HG03520 (cell line): Measurements from ENCODE around the gene PLD1.

Experiments
- ATAC-seq: cut with Tn5 transposase; IDR thresholded peaks from one replicate; pipeline ENCODE4 v1.9.1; 2021; ENCODE audit warnings: mild to moderate bottlenecking, moderate library complexity; ENCODE audit not compliant: unreplicated experiment

PLD1 gene

GRCh38 chr3:171797265-171797679 is 13.0 kb downstream of the PLD1 start:
- ATAC-seq: no peak

DNA sequence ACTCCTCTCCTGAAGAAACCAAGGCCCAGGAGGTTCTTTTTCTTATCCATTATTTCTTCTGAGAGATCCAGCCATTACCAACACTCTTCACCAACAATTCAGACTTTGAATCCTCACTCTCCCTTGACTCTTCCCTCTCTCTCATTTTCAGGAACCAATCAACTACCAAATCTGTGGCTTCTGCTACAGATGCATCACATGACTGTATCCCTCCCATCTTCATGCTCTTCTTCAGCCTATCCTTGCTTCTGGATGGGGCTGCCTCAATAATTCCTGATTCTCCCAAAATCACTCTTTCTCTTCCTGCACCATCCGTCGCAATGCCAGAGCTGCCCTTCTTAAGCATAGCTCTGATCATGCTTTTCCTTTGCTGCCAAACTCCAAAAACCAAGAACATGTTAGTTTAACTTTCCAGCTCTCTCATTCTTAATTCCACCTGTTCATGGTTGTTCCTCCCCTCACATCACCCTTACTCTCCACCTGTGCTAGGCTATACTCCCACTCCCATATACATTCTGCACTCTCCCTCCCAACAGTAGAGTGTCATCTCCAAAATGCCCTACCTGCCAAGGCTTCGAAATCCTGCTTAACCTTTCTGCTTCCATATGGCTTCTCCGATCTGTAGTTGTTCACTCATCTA is 13.5 kb downstream of the PLD1 start:
- ATAC-seq: no peak

DNA sequence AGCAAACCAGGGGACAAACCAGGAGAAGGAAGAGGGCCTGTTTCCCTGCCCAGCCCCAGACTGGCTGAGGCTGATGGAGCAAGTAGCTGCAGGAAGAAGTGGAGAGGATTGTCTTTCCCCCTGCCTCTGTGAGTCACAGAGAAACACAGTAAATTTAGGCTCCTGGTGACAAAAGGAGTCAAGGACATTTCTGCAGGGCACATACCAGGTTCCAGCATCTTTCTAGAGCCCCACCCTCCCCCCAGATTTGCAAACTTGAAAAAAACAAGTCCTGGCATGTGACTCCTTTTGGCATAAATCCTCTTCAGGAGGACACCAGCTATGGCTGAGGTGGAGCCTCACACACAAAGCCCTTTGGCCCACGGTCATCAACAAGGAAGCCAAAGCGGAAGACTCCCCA is 17.8 kb downstream of the PLD1 start:
- ATAC-seq: no peak

DNA sequence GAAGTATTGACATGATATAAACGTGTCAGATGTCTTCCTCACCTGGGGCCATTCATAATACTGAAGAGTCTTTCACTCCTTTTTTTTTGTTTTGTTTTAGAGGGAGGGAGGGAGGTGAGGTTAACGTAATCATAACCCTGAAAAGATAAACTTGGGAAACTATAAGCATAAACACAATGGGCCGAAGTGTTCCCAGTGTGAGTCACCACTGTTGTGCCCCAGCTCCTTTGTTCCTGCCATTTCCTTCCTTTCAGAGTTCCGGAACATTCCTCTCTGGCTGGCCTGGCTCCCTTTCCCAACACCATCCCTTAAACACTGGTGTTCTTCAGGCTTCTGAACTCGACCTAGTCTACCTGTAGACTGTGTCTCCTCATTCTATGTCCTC is 18.6 kb downstream of the PLD1 start:
- no peak for ATAC-seq

GRCh38 chr3:171790898-171791691 is 19.2 kb downstream of the PLD1 start:
- ATAC-seq: no peak

GRCh38 chr3:171790574-171790897 is 19.7 kb downstream of the PLD1 start:
- no peak for ATAC-seq

GRCh38 chr3:171789759-171790505 is 20.4 kb downstream of the PLD1 start:
- ATAC-seq: no peak

DNA sequence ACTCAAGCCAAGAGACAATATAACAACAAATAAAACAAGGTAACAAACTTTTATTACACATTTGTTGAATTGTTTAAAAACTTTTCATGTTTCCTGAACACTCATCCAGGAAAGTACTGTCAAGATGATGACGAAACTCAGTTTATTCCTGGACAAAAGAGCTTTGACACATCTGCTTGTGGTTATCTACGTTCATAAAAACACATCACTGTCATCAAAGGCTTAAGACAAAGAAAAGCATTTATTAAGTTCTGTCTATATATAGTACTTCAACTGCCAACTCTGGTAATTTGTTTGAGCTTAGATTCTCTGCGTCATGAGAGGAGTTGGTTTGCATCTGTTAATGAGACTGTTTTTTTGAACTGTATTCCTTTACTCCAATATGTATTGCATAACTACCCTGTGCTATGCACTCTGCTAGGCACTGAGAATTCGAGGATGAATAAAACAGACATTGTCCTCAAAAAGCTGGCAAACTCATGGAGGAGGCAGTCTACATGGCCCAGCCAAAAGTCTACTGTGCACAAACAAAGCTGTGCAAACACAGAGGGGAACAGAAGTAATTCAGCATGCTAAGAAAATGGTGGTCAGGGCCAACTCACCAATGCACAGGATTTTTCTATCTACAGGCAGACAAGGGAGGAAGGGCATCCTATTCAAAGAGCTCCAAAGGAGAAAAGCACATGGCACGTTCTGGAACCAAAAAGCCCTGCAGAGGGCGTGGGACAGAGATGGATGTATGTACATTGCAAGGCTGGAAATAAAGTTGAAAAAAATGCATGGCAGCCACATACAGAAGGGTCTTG is 21.5 kb downstream of the PLD1 start:
- no peak for ATAC-seq

DNA sequence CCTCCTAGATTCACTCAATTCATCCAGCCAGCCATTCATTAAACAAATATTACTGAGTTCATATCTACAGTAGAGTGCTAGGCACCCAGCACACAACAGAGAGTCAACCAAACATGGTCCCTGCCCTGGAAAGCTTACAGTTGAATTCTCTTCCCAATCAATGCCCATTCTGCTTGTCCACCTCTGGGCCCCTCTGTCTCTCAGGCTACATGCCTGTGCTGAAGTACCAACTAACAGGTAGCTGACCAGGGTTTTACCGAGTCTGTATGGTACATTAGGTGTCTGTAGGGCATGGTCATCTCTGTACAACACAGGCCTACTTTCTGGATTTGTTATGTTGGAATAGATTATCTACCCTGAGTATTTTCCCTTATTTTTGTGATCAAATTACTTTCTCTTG is 23.3 kb downstream of the PLD1 start:
- ATAC-seq: no peak

DNA sequence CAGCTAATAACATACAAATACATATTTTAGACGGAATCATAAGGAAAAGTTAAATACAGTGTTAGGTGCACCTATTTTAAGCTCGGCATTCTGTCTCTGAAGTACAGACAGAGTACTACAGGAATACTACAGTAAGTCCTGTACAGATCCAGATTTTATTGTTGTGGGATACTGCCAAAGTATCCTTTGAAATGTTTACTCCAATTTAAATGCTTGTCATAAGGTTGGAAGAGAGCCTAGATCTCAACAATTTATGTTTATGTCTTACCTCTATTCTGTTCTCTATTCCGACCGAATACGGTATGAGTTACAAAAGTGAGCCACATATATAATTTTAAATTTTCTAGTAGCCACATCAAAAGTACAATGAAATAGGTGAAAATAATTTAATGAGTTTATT is 25.3 kb downstream of the PLD1 start:
- ATAC-seq: no peak

- no peak for ATAC-seq
Observed at GRCh38 chr3:171784387-171784786, 25.9 kb downstream of the PLD1 start.

DNA sequence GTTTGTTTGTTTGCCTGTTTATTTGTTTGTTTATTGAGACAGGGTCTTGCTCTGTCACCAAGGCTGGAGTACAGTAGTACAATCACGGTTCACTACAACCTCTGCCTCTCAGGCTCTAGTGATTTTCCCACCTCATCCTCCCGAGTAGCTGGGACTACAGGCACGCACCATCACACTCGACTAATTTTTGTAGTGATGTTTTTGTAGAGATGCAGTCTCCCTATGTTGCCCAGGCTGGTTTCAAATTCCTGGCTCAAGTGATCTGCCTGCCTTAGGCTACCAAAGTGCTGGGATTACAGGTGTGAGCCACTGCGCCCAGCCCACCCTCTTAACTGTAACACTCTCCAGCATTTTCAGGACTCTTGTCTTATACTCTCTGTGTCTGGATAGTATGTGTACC is 26.7 kb downstream of the PLD1 start:
- ATAC-seq: no peak

DNA sequence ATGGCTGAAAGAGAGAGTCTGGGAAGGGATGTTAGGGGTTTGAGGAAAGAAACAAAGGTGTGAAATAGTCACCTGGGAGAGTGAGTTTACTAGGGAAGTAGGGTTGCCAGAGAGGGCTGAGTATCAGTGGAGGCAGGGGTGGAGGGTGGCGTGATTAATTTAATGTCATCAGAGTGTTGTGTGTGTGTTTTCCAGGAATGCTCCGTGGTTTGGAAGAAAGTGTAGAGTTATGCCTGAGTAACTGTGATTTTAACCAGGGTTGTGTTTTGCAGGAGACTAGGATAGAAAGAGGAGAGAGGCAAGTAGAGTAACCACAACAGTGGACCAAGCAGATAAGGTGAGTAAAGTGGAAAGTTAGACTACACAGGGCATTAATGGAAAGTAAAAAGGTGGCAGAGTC is 27.2 kb downstream of the PLD1 start:
- no peak for ATAC-seq

- no peak for ATAC-seq
Observed at GRCh38 chr3:171782617-171783016, 27.7 kb downstream of the PLD1 start.

DNA sequence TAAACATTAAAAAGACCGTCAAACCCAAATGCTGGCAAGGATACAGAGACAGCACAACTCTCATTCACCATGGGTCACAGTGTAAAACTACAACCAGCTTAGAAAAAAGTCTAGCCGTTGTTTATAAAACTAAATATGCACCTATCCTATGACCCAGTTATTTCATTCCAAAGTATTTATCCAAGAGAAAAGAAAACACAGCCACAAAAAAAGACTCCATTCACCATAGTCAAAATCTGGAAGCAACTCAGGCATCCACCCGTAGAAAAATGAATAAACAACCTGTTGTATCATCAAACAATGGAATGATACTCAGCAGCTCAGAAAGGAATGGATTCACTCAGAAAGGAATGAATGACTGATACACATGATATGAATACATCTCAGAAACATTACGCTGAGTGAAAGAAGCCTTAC is 28.6 kb downstream of the PLD1 start:
- ATAC-seq: no peak

- ATAC-seq: no peak
Observed at GRCh38 chr3:171778493-171778892, 31.8 kb downstream of the PLD1 start.

DNA sequence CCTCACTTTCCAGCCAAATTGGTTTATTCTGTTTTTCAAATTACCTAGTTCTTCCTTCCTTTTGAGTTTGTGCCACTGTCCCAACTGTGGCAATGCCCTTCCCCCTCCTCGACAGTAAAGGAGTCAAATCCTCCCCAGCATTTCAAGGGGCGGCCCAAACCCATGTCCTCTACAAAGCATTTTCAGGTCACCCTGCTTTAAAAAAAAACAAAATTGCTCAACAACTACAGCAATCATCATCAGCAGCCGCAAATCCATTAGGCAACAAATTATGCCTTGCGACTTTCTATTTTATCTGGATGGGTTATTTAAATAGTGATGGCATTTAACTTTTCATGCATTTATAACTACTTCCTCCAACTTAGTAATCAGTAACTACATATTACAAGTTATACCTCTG is 32.7 kb downstream of the PLD1 start:
- no peak for ATAC-seq

DNA sequence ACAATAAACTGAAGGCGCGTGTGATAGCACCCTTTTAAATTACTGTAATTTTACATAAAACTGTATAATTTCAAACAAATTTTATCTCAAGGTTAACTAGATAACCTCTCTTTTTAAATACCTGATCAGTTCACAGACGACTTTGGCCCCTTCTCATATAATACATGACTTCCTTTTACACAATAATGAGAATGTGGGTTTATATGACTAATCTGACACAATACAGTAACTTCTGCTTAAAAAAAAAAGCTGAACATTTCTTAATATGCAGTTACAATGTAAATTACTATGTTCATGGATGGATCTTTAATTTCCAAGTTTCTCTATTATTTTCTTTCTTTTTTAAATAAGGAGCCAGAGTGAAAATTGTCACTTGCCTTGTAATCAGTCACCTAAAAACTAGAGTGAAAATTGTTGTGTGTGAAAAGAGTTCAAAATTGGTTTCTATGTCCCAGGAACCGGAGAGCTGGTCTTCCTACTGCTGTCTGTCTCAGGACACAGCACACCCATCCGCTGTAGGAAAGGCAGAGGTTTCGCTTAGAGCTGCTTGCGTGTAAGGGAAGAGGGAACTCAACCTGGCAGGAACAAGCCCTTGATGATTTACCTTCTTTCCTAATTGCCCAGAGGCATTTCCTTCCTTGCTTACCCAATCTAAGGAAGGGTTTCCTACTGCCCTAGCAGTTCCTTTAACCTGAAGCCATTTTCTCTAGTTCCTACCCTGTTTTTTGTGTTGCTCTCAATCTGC is 33.3 kb downstream of the PLD1 start:
- ATAC-seq: no peak

- no peak for ATAC-seq
Observed at GRCh38 chr3:171776411-171776810, 33.9 kb downstream of the PLD1 start.

DNA sequence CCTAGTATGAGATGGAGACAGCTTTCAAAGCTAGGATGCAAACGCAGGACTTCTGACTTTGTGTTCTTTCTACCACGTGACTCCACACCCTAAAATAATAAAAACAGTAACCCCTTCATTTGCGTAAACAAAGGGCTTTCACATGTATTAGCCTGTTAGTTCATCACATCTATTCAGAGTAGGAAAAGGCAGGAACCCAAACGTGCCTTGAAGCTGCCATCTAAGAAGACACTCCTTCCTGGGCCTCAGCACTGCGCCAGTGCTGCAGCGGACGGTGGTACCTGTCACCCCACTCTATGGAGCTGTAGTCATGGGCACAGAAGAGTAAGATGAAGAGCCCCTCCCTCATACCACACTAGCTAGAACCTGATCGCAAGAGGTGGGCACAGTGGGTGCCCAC is 34.3 kb downstream of the PLD1 start:
- no peak for ATAC-seq

- no peak for ATAC-seq
Observed at GRCh38 chr3:171774521-171774920, 35.8 kb downstream of the PLD1 start.
